ENCODE measurements around the gene PFKFB4.
A peak's percentile ranks its signal among the peaks of the same experiment; 100 is the strongest.
"Not testable (repeated sequence)": the region's sequence is repeated elsewhere in the genome, so short reads cannot be mapped to it uniquely, and the experiment has no call there.

The PFKFB4 gene

GRCh38 chr3:48555949-48556795, 431 bp downstream of the PFKFB4 start:
- no peak for DNase-seq

- DNase-seq: no peak
Observed at GRCh38 chr3:48555231-48555948, 1.2 kb downstream of the PFKFB4 start.

- no peak for DNase-seq
Observed at GRCh38 chr3:48553886-48554845, 2.4 kb downstream of the PFKFB4 start.

- no peak for DNase-seq
Observed at GRCh38 chr3:48553361-48553760, 3.2 kb downstream of the PFKFB4 start.

- no peak for DNase-seq
Observed at GRCh38 chr3:48552111-48552951, 4.3 kb downstream of the PFKFB4 start.

- not testable (repeated sequence) for DNase-seq
Observed at GRCh38 chr3:48551651-48552050, 5.0 kb downstream of the PFKFB4 start.

GRCh38 chr3:48548729-48549705, 7.6 kb downstream of the PFKFB4 start:
- peak; percentile 86 for DNase-seq

- no peak for DNase-seq
Observed at GRCh38 chr3:48548126-48548525, 8.5 kb downstream of the PFKFB4 start.

GRCh38 chr3:48546203-48546829, 10.3 kb downstream of the PFKFB4 start:
- no peak for DNase-seq

- no peak for DNase-seq
Observed at GRCh38 chr3:48544141-48544540, 12.5 kb downstream of the PFKFB4 start.

- DNase-seq: no peak
Observed at GRCh38 chr3:48543271-48543866, 13.2 kb downstream of the PFKFB4 start.

- no peak for DNase-seq
Observed at GRCh38 chr3:48538451-48538850, 18.2 kb downstream of the PFKFB4 start.

GRCh38 chr3:48536785-48537184, 19.8 kb downstream of the PFKFB4 start:
- DNase-seq: no peak

- no peak for DNase-seq
Observed at GRCh38 chr3:48536116-48536515, 20.5 kb downstream of the PFKFB4 start.

GRCh38 chr3:48535578-48535977, 21.0 kb downstream of the PFKFB4 start:
- DNase-seq: no peak

- no peak for DNase-seq
Observed at GRCh38 chr3:48532977-48533337, 23.6 kb downstream of the PFKFB4 start.

GRCh38 chr3:48532271-48532976, 24.2 kb downstream of the PFKFB4 start:
- DNase-seq: no peak

- not testable (repeated sequence) for DNase-seq
Observed at GRCh38 chr3:48530701-48531100, 25.9 kb downstream of the PFKFB4 start.

- no peak for DNase-seq
Observed at GRCh38 chr3:48528754-48529153, 27.8 kb downstream of the PFKFB4 start.
